Thyroid gland (tissue), 4 donors: Measurements from ENCODE around the gene ZNF474.
"Not testable (repeated sequence)": the region's sequence is repeated elsewhere in the genome, so short reads cannot be mapped to it uniquely, and the experiment has no call there.

ENCODE experiments used
- CTCF ChIP-seq, 6 experiments: fragments of 200-600 bp in 3 of 6; fragments of 450-650 bp in 3 of 6; sonication (generic) in 3 of 6; IDR thresholded peaks; one replicate each; pipeline ENCODE4 v1.5.1; 2016 to 2019; ENCODE audit warnings: antibody characterized with exemption in 6 of 6, mild to moderate bottlenecking in 2 of 6, inconsistent platforms in 1 of 6, moderate library complexity in 1 of 6
- POLR2A ChIP-seq, 2 donors: fragments of 450-650 bp; IDR thresholded peaks; one replicate each; pipeline ENCODE4 v1.6.1; 2017; ENCODE audit warnings: antibody characterized with exemption in 2 of 2, mild to moderate bottlenecking in 2 of 2, moderate library complexity in 1 of 2

GRCh38 chr5:122094251-122094650 lies 35.1 kb upstream of the ZNF474 start:
- TF ChIP-seq POLR2A, CTCF (IDR thresholded peaks at IDR 0.05): not testable (repeated sequence)
